Liver (tissue), 3 donors: ENCODE data around the gene BAIAP3.

Experiments
- CTCF ChIP-seq: fragments of 150-350 bp; IDR thresholded peaks from 2 replicates; pipeline ENCODE4 v1.5.1; 2017; ENCODE audit warnings: improper control_type of control experiment, low read depth, low read length; ENCODE audit not compliant: missing input control
- NR2F2 ChIP-seq: IDR thresholded peaks from 2 replicates; pipeline ENCODE4 v1.6.1; 2016; ENCODE audit warnings: antibody characterized with exemption
- donor health status: healthy.
- donor health status: healthy.

DNA sequence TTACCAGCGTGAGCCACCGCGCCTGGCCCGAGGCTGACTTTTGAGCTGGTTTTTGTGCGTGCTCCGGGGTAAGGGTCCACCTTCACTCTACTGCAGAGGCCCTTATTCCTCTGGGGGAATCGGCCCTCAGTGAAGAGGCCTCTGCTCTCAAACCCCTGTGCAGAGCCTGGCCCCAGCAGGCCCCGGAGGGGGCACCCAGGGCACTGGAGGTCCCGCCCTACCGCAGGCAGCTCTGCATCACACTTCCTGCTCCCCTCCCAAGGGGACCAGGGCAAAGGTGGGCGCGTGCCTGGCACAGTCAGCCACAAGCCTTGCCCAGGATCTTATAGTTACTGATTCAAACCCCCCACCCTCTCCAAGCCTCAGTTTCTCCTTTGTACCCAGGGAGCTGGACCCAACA is 27.6 kb upstream of the BAIAP3 start:
- no peak for TF ChIP-seq NR2F2
- no peak for TF ChIP-seq CTCF
